ENCODE data around the gene UNCX.
"Not testable (repeated sequence)": the region's sequence is repeated elsewhere in the genome, so short reads cannot be mapped to it uniquely, and the experiment has no call there.

Gene UNCX

GRCh38 chr7:1232623-1233332, at the start of gene UNCX:
Gene UNCX, plus strand, starts transcription at chr7:1232872. Its CDS starts 146 bp downstream, at chr7:1233018.
- no peak for DNase-seq

DNA sequence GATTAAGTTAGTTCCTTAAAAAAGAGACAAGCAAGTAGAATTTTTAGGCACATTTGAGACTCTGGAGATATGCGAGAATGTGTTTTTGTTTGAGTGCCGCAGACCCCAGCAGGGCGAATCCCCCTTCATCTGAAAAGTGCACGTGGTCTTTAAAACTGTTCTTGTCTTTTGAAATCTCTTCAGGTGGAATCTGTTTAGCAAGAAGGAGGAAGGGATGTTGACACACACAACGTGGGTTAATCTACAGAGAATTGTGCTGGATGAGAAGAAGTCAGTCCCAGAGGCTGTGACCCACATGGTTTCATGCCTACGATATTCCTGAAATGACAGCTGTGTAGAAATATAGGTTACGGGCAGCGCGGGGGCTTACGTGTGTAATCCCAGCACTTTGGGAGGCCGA, 45.5 kb upstream of the UNCX start:
- DNase-seq: no peak

- no peak for DNase-seq
Measured at GRCh38 chr7:1188720-1189294, 43.9 kb upstream of the UNCX start.

DNA sequence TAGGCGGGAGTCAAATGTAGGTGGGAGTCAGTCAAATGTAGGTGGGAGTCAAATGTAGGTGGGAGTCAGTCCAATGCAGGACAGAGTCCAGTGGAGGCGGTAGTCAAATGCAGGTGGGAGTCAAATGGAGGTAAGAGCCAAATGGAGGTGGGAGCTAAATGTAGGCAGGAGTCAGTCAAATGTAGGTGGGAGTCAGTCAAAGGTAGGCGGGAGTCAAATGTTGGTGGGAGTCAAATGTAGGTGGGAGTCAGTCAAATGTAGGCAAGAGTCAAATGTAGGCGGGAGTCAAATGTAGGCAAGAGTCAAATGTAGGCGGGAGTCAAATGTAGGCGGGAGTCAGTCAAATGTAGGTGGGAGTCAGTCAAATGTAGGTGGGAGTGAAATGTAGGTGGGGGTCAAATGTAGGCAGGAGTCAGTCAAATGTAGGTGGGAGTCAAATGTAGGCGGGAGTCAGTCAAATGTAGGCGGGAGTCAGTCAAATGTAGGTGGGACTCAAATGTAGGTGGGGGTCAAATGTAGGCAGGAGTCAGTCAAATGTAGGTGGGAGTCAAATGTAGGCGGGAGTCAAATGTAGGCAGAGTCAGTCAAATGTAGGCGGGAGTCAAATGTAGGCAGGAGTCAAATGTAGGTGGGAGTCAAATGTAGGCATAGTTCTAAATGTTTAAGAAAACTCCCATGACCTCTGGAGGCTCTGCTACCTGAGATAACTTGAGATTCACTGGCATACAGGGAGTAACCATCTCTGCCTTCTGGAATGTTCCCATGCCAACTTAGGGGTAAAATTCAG, 42.5 kb upstream of the UNCX start:
- no peak for DNase-seq

DNA sequence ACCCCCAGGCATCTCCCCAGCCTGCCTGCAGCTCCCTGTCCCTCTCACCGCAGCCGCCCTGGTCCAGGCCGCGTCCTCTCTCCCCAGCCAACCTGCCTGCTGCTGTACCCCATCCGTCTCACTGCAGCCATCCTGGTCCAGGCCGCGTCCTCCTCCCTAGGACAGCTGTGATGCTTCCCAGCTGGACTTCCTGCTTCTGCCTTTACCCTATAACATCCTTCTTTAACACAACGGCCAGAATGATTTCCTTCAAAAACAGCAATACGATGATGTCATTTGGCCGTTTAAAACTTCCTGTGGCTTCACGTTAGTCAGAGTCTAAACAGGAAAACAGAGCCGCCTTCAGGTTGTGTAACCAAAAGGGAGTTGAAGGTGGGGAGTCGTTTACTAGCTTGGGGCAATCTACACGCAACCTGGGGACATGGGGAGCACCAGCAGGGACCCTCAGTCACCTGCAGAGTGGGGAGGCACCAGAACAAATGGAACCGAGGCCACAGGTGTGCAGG, 40.4 kb upstream of the UNCX start:
- peak in 1 of 2 donors; percentile 72 for DNase-seq

- DNase-seq: peak in 1 of 2 donors; percentile 38
Measured at GRCh38 chr7:1193593-1194424, 38.9 kb upstream of the UNCX start.

GRCh38 chr7:1196441-1196840, 36.2 kb upstream of the UNCX start:
- not testable (repeated sequence) for DNase-seq

DNA sequence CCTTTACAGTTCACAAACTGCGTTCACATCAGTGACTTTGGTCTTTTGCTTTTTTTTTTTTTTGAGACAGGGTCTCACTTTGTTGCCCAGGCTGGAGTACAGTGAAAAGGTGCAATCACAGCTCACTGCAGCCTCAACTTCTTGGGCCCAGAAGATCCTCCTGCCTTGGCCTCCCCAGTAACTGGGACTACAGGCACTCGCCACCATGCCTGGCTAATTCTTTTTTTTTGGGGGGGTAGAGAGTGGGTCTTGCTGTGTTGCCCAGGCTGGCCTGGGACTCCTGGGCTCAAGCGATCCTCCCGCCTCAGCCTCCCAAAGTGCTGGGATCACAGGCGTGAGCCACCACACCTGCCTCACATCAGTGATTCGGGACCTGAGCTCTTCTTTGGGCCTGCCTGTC, 35.7 kb upstream of the UNCX start:
- DNase-seq: no peak

DNA sequence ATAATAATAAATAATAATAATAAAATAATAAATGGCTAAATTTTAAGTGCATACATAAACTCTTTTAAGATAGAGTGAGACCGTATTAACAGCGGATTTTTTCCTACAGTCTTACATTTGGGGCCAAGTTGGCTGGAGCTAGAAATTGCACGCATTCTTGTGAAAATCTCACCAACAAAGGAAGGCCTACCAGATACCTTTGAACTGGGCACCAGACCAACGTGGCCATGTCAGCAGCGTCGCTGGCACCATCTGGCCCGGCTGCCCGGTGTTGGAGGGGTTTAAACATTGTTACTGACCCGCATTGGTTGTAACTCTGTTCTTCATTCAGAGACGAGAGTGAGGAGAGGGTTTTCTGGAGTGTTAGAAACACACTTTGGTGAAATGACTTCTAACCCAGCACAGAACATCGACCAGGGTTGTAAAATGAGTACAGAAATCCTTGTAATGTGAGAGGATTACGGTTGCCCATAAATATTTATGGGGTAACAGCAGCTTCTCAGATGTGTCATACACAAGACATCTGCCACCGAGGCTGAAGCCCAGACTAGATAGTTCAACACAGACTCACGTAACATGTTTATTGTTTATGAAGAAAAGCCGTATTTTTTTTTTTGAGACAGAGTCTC, 34.6 kb upstream of the UNCX start:
- DNase-seq: no peak

- no peak for DNase-seq
Measured at GRCh38 chr7:1200045-1200444, 32.6 kb upstream of the UNCX start.

GRCh38 chr7:1201916-1202315, 30.8 kb upstream of the UNCX start:
- no peak for DNase-seq

GRCh38 chr7:1202914-1203313, 29.8 kb upstream of the UNCX start:
- not testable (repeated sequence) for DNase-seq

- no peak for DNase-seq
Measured at GRCh38 chr7:1204460-1205140, 28.1 kb upstream of the UNCX start.

GRCh38 chr7:1205742-1206141, 26.9 kb upstream of the UNCX start:
- DNase-seq: not testable (repeated sequence)

DNA sequence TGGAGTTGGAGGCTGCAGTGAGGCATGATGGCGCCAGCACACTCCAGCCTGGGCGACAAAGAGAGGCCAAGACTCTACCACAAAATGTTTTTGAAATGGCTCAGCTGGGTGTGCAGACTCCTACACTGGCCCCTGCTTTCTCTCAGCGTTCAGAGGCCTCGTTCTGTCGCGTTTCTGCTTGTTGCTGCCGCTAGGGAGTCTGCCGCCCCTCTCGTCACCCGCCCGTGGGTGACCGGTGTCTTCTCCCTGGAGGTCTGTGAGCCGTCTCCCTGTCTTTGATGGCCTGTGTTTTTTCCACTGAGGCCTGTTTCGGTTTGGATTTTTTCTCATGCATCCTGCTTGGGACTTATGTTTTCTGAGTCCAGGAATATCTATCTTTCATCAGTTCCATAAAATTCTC, 23.6 kb upstream of the UNCX start:
- no peak for DNase-seq

- no peak for DNase-seq
Measured at GRCh38 chr7:1210321-1210978, 22.2 kb upstream of the UNCX start.

DNA sequence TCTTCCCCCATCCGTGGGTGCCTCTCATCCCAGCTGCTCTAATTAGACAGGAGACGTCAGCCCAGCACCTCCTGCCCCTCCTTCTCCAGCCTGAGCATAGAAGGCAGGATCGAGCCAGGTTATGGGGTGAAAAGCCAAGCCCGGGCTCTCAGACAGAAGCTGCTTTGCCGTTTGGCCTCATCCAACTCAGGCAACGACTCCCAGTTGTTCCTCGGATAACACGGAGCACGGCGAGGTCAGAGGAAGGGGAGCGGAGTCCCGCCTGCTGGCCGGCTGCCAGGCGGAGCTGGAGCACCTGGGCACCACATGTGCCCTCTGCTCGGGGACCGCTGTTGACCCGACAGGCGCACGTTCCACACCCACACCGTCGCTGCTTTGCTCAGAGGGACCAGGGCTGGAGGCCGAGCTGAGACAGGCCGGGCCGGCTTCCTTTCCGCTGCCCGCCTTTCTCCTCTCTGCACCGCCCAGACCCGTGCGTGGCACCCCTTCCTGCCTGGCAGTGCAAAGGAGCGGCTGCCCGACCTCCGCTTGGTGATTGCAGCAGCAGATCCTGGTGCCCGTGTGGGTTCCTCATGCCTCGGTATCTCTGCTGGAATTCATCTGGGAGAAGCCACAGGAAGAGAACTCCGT, 21.6 kb upstream of the UNCX start:
- no peak for DNase-seq

- DNase-seq: no peak
Measured at GRCh38 chr7:1211611-1212010, 21.1 kb upstream of the UNCX start.

- DNase-seq: not testable (repeated sequence)
Measured at GRCh38 chr7:1212025-1212424, 20.6 kb upstream of the UNCX start.

DNA sequence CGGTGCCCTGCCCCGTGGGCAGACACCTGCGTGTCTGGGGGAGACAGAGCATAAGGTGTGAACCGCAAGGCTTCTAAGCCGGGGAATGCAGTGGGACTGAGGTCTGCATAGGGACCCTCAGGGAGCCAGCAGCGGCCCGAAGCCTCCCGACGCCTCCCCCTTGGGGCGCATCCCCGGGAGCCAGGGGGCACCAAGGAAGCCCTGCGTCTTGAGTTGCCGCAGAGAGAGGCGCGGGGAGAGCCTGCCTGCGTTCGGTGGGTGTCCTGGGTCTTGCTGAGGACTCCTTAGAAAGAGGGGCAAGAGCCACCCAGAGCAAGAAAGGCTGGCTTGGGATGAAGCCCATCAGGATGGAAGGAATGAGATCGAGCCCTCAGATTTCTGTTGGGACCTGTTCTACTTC, 18.2 kb upstream of the UNCX start:
- DNase-seq: no peak

All from bone marrow (tissue), 2 donors.